ENCODE measurements around the gene EMILIN1. TPM values are rescaled to one million over a fixed set of nuclear protein-coding genes. Genes with fewer than 3 reads are reported as not detected.

EMILIN1 gene
- total RNA-seq, 1 donor from 2014 or later = 7.4 TPM

DNA sequence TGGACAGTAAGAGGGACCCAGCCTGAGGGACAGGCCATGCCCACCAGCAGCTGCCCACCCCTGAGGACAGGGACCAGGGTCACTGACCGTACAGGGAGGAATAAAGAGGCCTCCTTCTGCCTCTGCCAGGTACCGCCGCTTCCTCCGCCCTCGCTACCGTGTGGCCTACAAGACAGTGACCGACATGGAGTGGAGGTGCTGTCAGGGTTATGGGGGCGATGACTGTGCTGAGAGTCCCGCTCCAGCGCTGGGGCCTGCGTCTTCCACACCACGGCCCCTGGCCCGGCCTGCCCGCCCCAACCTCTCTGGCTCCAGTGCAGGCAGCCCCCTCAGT, 2.2 kb downstream of the EMILIN1 start:
- Histone ChIP-seq H3K4me3 (ENCODE audit: low read depth, low read length) (no peak overlapping the region), H3K27me3 (ENCODE audit: control insufficient read depth, insufficient read depth, low read length) (no peaks in the 10 kb centered on the region), H3K36me3 (ENCODE audit: control insufficient read depth, insufficient read depth, low read length) (no peaks in the 10 kb centered on the region)
- no peak for DNase-seq (ENCODE audit: low read depth)
- TF ChIP-seq, protein P1, sequence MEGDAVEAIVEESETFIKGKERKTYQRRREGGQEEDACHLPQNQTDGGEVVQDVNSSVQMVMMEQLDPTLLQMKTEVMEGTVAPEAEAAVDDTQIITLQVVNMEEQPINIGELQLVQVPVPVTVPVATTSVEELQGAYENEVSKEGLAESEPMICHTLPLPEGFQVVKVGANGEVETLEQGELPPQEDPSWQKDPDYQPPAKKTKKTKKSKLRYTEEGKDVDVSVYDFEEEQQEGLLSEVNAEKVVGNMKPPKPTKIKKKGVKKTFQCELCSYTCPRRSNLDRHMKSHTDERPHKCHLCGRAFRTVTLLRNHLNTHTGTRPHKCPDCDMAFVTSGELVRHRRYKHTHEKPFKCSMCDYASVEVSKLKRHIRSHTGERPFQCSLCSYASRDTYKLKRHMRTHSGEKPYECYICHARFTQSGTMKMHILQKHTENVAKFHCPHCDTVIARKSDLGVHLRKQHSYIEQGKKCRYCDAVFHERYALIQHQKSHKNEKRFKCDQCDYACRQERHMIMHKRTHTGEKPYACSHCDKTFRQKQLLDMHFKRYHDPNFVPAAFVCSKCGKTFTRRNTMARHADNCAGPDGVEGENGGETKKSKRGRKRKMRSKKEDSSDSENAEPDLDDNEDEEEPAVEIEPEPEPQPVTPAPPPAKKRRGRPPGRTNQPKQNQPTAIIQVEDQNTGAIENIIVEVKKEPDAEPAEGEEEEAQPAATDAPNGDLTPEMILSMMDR (IDR thresholded peaks at IDR 0.05; ENCODE audit: insufficient read depth, low read length, poor library complexity, severe bottlenecking) = no peak

DNA sequence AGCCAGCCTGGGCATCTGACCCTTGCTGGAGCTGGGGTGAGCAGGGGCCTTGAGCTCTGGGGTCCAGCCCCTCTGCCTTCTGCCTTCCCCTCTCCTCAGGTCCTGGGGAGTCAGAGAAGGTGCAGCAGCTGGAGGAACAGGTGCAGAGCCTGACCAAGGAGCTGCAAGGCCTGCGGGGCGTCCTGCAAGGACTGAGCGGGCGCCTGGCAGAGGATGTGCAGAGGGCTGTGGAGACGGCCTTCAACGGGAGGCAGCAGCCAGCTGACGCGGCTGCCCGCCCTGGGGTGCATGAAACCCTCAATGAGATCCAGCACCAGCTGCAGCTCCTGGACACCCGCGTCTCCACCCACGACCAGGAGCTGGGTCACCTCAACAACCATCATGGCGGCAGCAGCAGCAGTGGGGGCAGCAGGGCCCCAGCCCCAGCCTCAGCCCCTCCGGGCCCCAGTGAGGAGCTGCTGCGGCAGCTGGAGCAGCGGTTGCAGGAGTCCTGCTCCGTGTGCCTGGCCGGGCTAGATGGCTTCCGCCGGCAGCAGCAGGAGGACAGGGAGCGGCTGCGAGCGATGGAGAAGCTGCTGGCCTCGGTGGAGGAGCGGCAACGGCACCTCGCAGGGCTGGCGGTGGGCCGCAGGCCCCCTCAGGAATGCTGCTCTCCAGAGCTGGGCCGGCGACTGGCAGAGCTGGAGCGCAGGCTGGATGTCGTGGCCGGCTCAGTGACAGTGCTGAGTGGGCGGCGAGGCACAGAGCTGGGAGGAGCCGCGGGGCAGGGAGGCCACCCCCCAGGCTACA, 3.8 kb downstream of the EMILIN1 start:
- no peaks in the 10 kb centered on the region for H3K36me3 ChIP-seq (ENCODE audit: control insufficient read depth, insufficient read depth, low read length)
- TF ChIP-seq, protein P1 (IDR thresholded peaks at IDR 0.05; ENCODE audit: insufficient read depth, low read length, poor library complexity, severe bottlenecking) = no peak
- DNase-seq (ENCODE audit: low read depth) = no peak

DNA sequence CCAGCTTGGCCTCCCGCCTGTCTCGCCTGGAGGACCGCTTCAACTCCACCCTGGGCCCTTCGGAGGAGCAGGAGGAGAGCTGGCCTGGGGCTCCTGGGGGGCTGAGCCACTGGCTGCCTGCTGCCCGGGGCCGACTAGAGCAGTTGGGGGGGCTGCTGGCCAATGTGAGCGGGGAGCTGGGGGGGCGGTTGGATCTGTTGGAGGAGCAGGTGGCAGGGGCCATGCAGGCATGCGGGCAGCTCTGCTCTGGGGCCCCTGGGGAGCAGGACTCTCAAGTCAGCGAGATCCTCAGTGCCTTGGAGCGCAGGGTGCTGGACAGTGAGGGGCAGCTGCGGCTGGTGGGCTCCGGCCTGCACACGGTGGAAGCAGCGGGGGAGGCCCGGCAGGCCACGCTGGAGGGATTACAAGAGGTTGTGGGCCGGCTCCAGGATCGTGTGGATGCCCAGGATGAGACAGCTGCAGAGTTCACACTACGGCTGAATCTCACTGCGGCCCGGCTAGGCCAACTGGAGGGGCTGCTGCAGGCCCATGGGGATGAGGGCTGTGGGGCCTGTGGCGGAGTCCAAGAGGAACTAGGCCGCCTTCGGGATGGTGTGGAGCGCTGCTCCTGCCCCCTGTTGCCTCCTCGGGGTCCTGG, 4.5 kb downstream of the EMILIN1 start:
- Histone ChIP-seq H3K36me3 (ENCODE audit: control insufficient read depth, insufficient read depth, low read length) (no peaks in the 10 kb centered on the region), H3K4me3 (ENCODE audit: low read depth, low read length) (no peak overlapping the region), H3K27me3 (ENCODE audit: control insufficient read depth, insufficient read depth, low read length) (no peaks in the 10 kb centered on the region)
- no peak for DNase-seq (ENCODE audit: low read depth)
- TF ChIP-seq, protein P1 (IDR thresholded peaks at IDR 0.05; ENCODE audit: insufficient read depth, low read length, poor library complexity, severe bottlenecking) = no peak

More for the DNA sequence above, 3.8 kb downstream of the EMILIN1 start:
- Histone ChIP-seq H3K27me3 (ENCODE audit: control insufficient read depth, insufficient read depth, low read length) (no peaks in the 10 kb centered on the region), H3K4me3 (ENCODE audit: low read depth, low read length) (no peak overlapping the region)

DNA sequence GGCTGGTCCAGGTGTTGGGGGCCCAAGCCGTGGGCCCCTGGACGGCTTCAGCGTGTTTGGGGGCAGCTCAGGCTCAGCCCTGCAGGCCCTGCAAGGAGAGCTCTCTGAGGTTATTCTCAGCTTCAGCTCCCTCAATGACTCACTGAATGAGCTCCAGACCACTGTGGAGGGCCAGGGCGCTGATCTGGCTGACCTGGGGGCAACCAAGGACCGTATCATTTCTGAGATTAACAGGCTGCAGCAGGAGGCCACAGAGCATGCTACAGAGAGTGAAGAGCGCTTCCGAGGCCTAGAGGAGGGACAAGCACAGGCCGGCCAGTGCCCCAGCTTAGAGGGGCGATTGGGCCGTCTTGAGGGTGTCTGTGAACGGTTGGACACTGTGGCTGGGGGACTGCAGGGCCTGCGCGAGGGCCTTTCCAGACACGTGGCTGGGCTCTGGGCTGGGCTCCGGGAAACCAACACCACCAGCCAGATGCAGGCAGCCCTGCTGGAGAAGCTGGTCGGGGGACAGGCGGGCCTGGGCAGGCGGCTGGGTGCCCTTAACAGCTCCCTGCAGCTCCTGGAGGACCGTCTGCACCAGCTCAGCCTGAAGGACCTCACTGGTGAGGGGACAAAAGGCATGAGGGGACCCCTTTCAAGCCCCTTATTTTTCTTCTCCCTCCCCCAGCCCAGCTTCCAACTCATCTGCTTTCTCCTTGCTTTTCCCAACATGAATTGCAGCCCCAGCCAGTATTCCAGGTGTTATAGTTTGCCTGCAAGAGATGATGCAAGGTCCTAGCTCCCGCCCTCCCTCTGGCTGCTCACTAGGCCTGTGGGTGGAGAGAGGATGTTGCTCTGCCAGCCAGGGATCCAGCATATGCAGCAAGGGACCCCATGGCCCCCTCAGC, 5.2 kb downstream of the EMILIN1 start:
- Histone ChIP-seq H3K36me3 (ENCODE audit: control insufficient read depth, insufficient read depth, low read length) (no peaks in the 10 kb centered on the region), H3K27me3 (ENCODE audit: control insufficient read depth, insufficient read depth, low read length) (no peaks in the 10 kb centered on the region), H3K4me3 (ENCODE audit: low read depth, low read length) (no peak overlapping the region)
- TF ChIP-seq, protein P1 (IDR thresholded peaks at IDR 0.05; ENCODE audit: insufficient read depth, low read length, poor library complexity, severe bottlenecking) = no peak
- no peak for DNase-seq (ENCODE audit: low read depth)

DNA sequence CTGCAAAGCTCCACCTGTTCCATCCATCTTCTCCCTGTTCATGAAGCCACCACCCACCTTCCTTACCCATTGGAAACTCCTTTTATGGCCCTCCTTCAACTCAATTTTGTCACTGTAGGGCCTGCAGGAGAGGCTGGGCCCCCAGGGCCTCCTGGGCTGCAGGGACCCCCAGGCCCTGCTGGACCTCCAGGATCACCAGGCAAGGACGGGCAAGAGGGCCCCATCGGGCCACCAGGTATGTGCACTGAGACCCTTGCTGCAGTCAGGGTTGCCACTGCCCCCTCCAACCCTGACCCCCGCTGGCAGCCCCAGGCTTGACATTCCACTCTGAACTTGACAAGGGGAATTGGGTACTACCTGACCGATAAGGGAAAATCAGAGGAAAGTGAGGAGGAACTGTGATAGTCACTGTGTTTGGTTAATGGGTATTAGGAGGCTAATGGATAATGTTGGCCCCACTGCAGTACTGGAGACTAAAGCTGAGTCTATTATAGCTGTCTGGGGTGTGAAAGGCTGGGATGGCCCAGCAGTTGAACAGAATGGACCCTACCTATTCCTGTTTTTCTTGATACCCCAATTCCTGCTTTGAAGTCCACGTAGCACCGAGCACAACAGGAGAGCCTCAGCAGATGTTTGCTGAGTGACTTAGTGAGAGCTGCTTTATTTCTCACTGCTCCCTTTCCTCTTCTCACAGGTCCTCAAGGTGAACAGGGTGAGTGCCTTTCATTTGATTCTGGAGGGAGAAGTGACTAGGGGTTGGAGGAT, 6.1 kb downstream of the EMILIN1 start:
- H3K36me3 ChIP-seq (ENCODE audit: control insufficient read depth, insufficient read depth, low read length) = no peaks in the 10 kb centered on the region
- no peak for DNase-seq (ENCODE audit: low read depth)
- TF ChIP-seq, protein P1 (IDR thresholded peaks at IDR 0.05; ENCODE audit: insufficient read depth, low read length, poor library complexity, severe bottlenecking) = no peak
- H3K4me3 ChIP-seq (ENCODE audit: low read depth, low read length) = no peak overlapping the region
- no peaks in the 10 kb centered on the region for H3K27me3 ChIP-seq (ENCODE audit: control insufficient read depth, insufficient read depth, low read length)
